ENCODE measurements around the gene MKNK1. TPM values are rescaled to one million over a fixed set of nuclear protein-coding genes. Genes with fewer than 3 reads are reported as not detected.

The MKNK1 gene
- total RNA-seq, 1 experiment from 2014 or later: 22.7 TPM

- Histone ChIP-seq H3K4me3 (ENCODE audit: low read depth, low read length) (no peak overlapping the region), H3K4me1 (no peaks in the 10 kb centered on the region), H3K36me3 (ENCODE audit: control insufficient read depth, insufficient read depth, low read length) (no peaks in the 10 kb centered on the region), H3K27me3 (replicated peaks; ENCODE audit: control insufficient read depth, insufficient read depth, low read length) (no peaks in the 10 kb centered on the region), H3K9me3 (no peaks in the 10 kb centered on the region)
- BruUV-seq (replicated peaks): no TSS peak
- no peaks in the 10 kb centered on the region for H3K9me3 Mint-ChIP-seq (ENCODE audit: unreplicated experiment)
- DNase-seq: no peak
- H3K36me3 Mint-ChIP-seq (ENCODE audit: insufficient read depth, unreplicated experiment): no peaks in the 10 kb centered on the region
- CTCF ChIA-PET: no interaction called here
- no peaks in the 10 kb centered on the region for H3K4me1 Mint-ChIP-seq (ENCODE audit: low read depth, unreplicated experiment)
- no peak overlapping the region for H3K27ac Mint-ChIP-seq (ENCODE audit: unreplicated experiment)
- H3K27me3 Mint-ChIP-seq (ENCODE audit: insufficient read depth, unreplicated experiment): no peaks in the 10 kb centered on the region
- intact Hi-C loops (cut with micrococcal nuclease; ENCODE audit: unreplicated experiment): no loop called here
- POLR2A ChIA-PET: no interaction called here
- H3K4me3 Mint-ChIP-seq (ENCODE audit: unreplicated experiment): no peak overlapping the region
- TF ChIP-seq CTCF (IDR thresholded peaks at IDR 0.05; ENCODE audit: insufficient read depth in 1 of 2, low read depth in 1 of 2, low read length in 1 of 2, severe bottlenecking in 1 of 2, unreplicated experiment in 1 of 2): no peak
Measured at GRCh38 chr1:46554597-46555381, 49.3 kb downstream of the MKNK1 start.

GRCh38 chr1:46554236-46554596, 49.9 kb downstream of the MKNK1 start:
- Histone ChIP-seq H3K4me1 (no peaks in the 10 kb centered on the region), H3K4me3 (ENCODE audit: low read depth, low read length) (no peak overlapping the region), H3K27me3 (replicated peaks; ENCODE audit: control insufficient read depth, insufficient read depth, low read length) (no peaks in the 10 kb centered on the region), H3K36me3 (ENCODE audit: control insufficient read depth, insufficient read depth, low read length) (no peaks in the 10 kb centered on the region), H3K9me3 (no peaks in the 10 kb centered on the region)
- TF ChIP-seq CTCF (IDR thresholded peaks at IDR 0.05; ENCODE audit: insufficient read depth in 1 of 2, low read depth in 1 of 2, low read length in 1 of 2, severe bottlenecking in 1 of 2, unreplicated experiment in 1 of 2): no peak
- Mint-ChIP-seq H3K4me3 (ENCODE audit: unreplicated experiment) (no peak overlapping the region), H3K27ac (ENCODE audit: unreplicated experiment) (no peak overlapping the region), H3K27me3 (ENCODE audit: insufficient read depth, unreplicated experiment) (no peaks in the 10 kb centered on the region), H3K9me3 (ENCODE audit: unreplicated experiment) (no peaks in the 10 kb centered on the region), H3K4me1 (ENCODE audit: low read depth, unreplicated experiment) (no peaks in the 10 kb centered on the region), H3K36me3 (ENCODE audit: insufficient read depth, unreplicated experiment) (no peaks in the 10 kb centered on the region)
- intact Hi-C loops (cut with micrococcal nuclease; ENCODE audit: unreplicated experiment): no loop called here
- no peak for DNase-seq
- no TSS peak for BruUV-seq (replicated peaks)
- CTCF ChIA-PET: no interaction called here
- POLR2A ChIA-PET: no interaction called here

- Mint-ChIP-seq H3K27me3 (ENCODE audit: insufficient read depth, unreplicated experiment) (no peaks in the 10 kb centered on the region), H3K9me3 (ENCODE audit: unreplicated experiment) (no peaks in the 10 kb centered on the region), H3K27ac (ENCODE audit: unreplicated experiment) (no peak overlapping the region), H3K4me3 (ENCODE audit: unreplicated experiment) (no peak overlapping the region), H3K36me3 (ENCODE audit: insufficient read depth, unreplicated experiment) (no peaks in the 10 kb centered on the region), H3K4me1 (ENCODE audit: low read depth, unreplicated experiment) (no peaks in the 10 kb centered on the region)
- ChIA-PET CTCF (no interaction called here), POLR2A (no interaction called here)
- no peak for TF ChIP-seq CTCF (IDR thresholded peaks at IDR 0.05; ENCODE audit: insufficient read depth in 1 of 2, low read depth in 1 of 2, low read length in 1 of 2, severe bottlenecking in 1 of 2, unreplicated experiment in 1 of 2)
- no peak for DNase-seq
- Histone ChIP-seq H3K36me3 (ENCODE audit: control insufficient read depth, insufficient read depth, low read length) (no peaks in the 10 kb centered on the region), H3K4me1 (no peaks in the 10 kb centered on the region), H3K27me3 (replicated peaks; ENCODE audit: control insufficient read depth, insufficient read depth, low read length) (no peaks in the 10 kb centered on the region), H3K9me3 (no peaks in the 10 kb centered on the region), H3K4me3 (ENCODE audit: low read depth, low read length) (no peak overlapping the region)
- intact Hi-C loops (cut with micrococcal nuclease; ENCODE audit: unreplicated experiment): no loop called here
- no TSS peak for BruUV-seq (replicated peaks)
Measured at GRCh38 chr1:46553506-46553905, 50.6 kb downstream of the MKNK1 start.
